Liver (tissue), 9 donors: ENCODE measurements around the gene OPN1LW. TPM values are rescaled to one million over a fixed set of nuclear protein-coding genes. Genes with fewer than 3 reads are reported as not detected.

Source experiments
- DNase-seq: peaks from one replicate; pipeline ENCODE4 v3.0.0-alpha.2; 2017; ENCODE audit warnings: low spot score
- H3K27ac ChIP-seq, 2 donors: one replicate each; pipeline ENCODE4 v1.7.0; 2013; ENCODE audit warnings: inconsistent platforms in 2 of 2, low read length in 2 of 2, control low read depth in 1 of 2, low read depth in 1 of 2, mild to moderate bottlenecking in 1 of 2
- H3K27me3 ChIP-seq, 4 donors: one replicate each; pipeline versions ENCODE4 v1.6.1 to v1.7.0; 2013; ENCODE audit warnings: low read length in 3 of 4, inconsistent platforms in 1 of 4, mild to moderate bottlenecking in 1 of 4, moderate library complexity in 1 of 4; ENCODE audit not compliant: control insufficient read depth in 4 of 4, insufficient read depth in 4 of 4
- H3K36me3 ChIP-seq, 4 donors: one replicate each; pipeline versions ENCODE4 v1.6.1 to v1.7.0; 2013; ENCODE audit warnings: low read length in 3 of 4, mild to moderate bottlenecking in 3 of 4, low read depth in 1 of 4, moderate library complexity in 1 of 4; ENCODE audit not compliant: control insufficient read depth in 4 of 4, insufficient read depth in 3 of 4
- H3K4me1 ChIP-seq, 4 donors: one replicate each; pipeline versions ENCODE4 v1.6.1 to v1.7.0; 2013; ENCODE audit warnings: low read length in 3 of 4, mild to moderate bottlenecking in 3 of 4, moderate library complexity in 1 of 4; ENCODE audit not compliant: control insufficient read depth in 4 of 4, insufficient read depth in 4 of 4
- H3K4me3 ChIP-seq, 3 donors: one replicate each; pipeline versions ENCODE4 v1.6.1 to v1.7.0; 2013; ENCODE audit warnings: low read length in 3 of 3, control low read depth in 1 of 3, low read depth in 1 of 3, mild to moderate bottlenecking in 1 of 3
- H3K9ac ChIP-seq, 2 donors: one replicate each; pipeline ENCODE4 v1.7.0; 2013; ENCODE audit warnings: low read length in 2 of 2, mild to moderate bottlenecking in 2 of 2, moderate library complexity in 2 of 2, control low read depth in 1 of 2, low read depth in 1 of 2
- H3K9me3 ChIP-seq, 4 donors: one replicate each; pipeline versions ENCODE4 v1.6.1 to v1.7.0; 2013; ENCODE audit warnings: low read length in 3 of 4; ENCODE audit not compliant: control insufficient read depth in 4 of 4
- ATF3 ChIP-seq: IDR thresholded peaks from 2 replicates; pipeline ENCODE4 v1.6.1; 2016; ENCODE audit warnings: antibody characterized with exemption
- EGR1 ChIP-seq, 2 donors: IDR thresholded peaks; 2 replicates each; pipeline ENCODE4 v1.6.1; 2016 to 2018; ENCODE audit warnings: antibody characterized with exemption in 2 of 2, low read depth in 2 of 2
- FOXA2 ChIP-seq: IDR thresholded peaks from 2 replicates; pipeline ENCODE4 v1.6.1; 2016; ENCODE audit warnings: antibody characterized with exemption
- GABPA ChIP-seq, 2 donors: IDR thresholded peaks in 1 of 2; conservative IDR thresholded peaks in 1 of 2; 2 replicates each; pipeline ENCODE4 v1.6.1; 2016; ENCODE audit warnings: antibody characterized with exemption in 2 of 2, mild to moderate bottlenecking in 1 of 2, moderate library complexity in 1 of 2
- HNF4A ChIP-seq, 2 donors: conservative IDR thresholded peaks; 2 replicates each; pipeline ENCODE4 v1.6.1; 2016; ENCODE audit warnings: antibody characterized with exemption in 2 of 2, mild to moderate bottlenecking in 2 of 2
- HNF4G ChIP-seq: IDR thresholded peaks from 2 replicates; pipeline ENCODE4 v1.6.1; 2016; ENCODE audit warnings: antibody characterized with exemption
- RAD21 ChIP-seq, 2 donors: IDR thresholded peaks; 2 replicates each; pipeline ENCODE4 v1.6.1; 2016; ENCODE audit warnings: antibody characterized with exemption in 2 of 2, mild to moderate bottlenecking in 2 of 2
- RXRA ChIP-seq, 2 donors: IDR thresholded peaks; 2 replicates each; pipeline ENCODE4 v1.6.1; 2017 to 2018; ENCODE audit warnings: antibody characterized with exemption in 2 of 2, mild to moderate bottlenecking in 1 of 2
- SP1 ChIP-seq: IDR thresholded peaks from 2 replicates; pipeline ENCODE4 v1.6.1; 2018; ENCODE audit warnings: antibody characterized with exemption, mild to moderate bottlenecking
- TAF1 ChIP-seq: conservative IDR thresholded peaks from 2 replicates; pipeline ENCODE4 v1.6.1; 2016; ENCODE audit warnings: antibody characterized with exemption, mild to moderate bottlenecking
- YY1 ChIP-seq: IDR thresholded peaks from 2 replicates; pipeline ENCODE4 v1.6.1; 2016; ENCODE audit warnings: antibody characterized with exemption, mild to moderate bottlenecking
- WGBS: extraction: QIAGEN DNeasy Blood & Tissue Kit; methylation state at CpG from one replicate; pipeline ENCODE4 v1.1.7; 2013; 5-methylcytosine and 5-hydroxymethylcytosine counted together
- polyA plus RNA-seq, 2 donors: library from polyadenylated mRNA; stranded (reverse) in 1 of 2; unstranded in 1 of 2; fragments of 200-250 nt in 1 of 2; fragments of >200 nt in 1 of 2; fragmentation: Nextera tagmentation in 1 of 2; extraction: Ambion mirVana in 1 of 2; gene quantifications; one replicate each; pipeline versions ENCODE4 v1.2.1 to v1.2.3, GENCODE V29; 2013 to 2015
- total RNA-seq, 2 donors: library from RNA; depleted of rRNA; stranded (reverse); fragments of >200 nt; gene quantifications; one replicate each; pipeline ENCODE4 v1.2.3, GENCODE V29; 2014
- TF ChIP-seq, protein P1 (sequence below): fragments of 150-350 bp; IDR thresholded peaks from 2 replicates; pipeline ENCODE4 v1.5.1; 2017; ENCODE audit warnings: improper control_type of control experiment, low read depth, low read length; ENCODE audit not compliant: missing input control
- TF ChIP-seq, protein P2 (sequence below): IDR thresholded peaks from 2 replicates; pipeline ENCODE4 v1.6.1; 2016; ENCODE audit warnings: antibody characterized with exemption, mild to moderate bottlenecking
- TF ChIP-seq, protein P3 (sequence below): IDR thresholded peaks from 2 replicates; pipeline ENCODE4 v1.6.1; 2016; ENCODE audit warnings: antibody characterized with exemption
- donor health status: healthy.
- donor health status: healthy.
- donor health status: healthy.
- donor health status: healthy.
- donor health status: healthy.

The OPN1LW gene
- total and polyA plus RNA-seq, 4 donors: not detected

DNA sequence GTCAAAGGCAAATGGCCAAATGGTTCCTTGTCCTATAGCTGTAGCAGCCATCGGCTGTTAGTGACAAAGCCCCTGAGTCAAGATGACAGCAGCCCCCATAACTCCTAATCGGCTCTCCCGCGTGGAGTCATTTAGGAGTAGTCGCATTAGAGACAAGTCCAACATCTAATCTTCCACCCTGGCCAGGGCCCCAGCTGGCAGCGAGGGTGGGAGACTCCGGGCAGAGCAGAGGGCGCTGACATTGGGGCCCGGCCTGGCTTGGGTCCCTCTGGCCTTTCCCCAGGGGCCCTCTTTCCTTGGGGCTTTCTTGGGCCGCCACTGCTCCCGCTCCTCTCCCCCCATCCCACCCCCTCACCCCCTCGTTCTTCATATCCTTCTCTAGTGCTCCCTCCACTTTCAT lies 3.8 kb upstream of the OPN1LW start:
- Histone ChIP-seq H3K9ac (no peak overlapping the region), H3K27me3 (no peaks in the 10 kb centered on the region), H3K27ac (no peak overlapping the region), H3K4me1 (no peaks in the 10 kb centered on the region), H3K4me3 (no peak overlapping the region), H3K36me3 (no peaks in the 10 kb centered on the region), H3K9me3 (no peaks in the 10 kb centered on the region)
- 89% methylated on average over 12 of the region's 12 CpGs for WGBS
- DNase-seq: no peak
- TF ChIP-seq YY1: no peak
- TF ChIP-seq HNF4G: no peak

DNA sequence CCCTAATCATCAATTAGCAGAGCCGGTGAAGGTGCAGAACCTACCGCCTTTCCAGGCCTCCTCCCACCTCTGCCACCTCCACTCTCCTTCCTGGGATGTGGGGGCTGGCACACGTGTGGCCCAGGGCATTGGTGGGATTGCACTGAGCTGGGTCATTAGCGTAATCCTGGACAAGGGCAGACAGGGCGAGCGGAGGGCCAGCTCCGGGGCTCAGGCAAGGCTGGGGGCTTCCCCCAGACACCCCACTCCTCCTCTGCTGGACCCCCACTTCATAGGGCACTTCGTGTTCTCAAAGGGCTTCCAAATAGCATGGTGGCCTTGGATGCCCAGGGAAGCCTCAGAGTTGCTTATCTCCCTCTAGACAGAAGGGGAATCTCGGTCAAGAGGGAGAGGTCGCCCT lies 3.3 kb upstream of the OPN1LW start:
- no peak overlapping the region for H3K27ac ChIP-seq
- H3K4me1 ChIP-seq: no peaks in the 10 kb centered on the region
- H3K27me3 ChIP-seq: no peaks in the 10 kb centered on the region
- TF ChIP-seq, protein P1, sequence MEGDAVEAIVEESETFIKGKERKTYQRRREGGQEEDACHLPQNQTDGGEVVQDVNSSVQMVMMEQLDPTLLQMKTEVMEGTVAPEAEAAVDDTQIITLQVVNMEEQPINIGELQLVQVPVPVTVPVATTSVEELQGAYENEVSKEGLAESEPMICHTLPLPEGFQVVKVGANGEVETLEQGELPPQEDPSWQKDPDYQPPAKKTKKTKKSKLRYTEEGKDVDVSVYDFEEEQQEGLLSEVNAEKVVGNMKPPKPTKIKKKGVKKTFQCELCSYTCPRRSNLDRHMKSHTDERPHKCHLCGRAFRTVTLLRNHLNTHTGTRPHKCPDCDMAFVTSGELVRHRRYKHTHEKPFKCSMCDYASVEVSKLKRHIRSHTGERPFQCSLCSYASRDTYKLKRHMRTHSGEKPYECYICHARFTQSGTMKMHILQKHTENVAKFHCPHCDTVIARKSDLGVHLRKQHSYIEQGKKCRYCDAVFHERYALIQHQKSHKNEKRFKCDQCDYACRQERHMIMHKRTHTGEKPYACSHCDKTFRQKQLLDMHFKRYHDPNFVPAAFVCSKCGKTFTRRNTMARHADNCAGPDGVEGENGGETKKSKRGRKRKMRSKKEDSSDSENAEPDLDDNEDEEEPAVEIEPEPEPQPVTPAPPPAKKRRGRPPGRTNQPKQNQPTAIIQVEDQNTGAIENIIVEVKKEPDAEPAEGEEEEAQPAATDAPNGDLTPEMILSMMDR: no peak
- no peak for TF ChIP-seq SP1
- TF ChIP-seq TAF1: no peak
- TF ChIP-seq HNF4A (conservative IDR thresholded peaks at IDR 0.05): no peak
- TF ChIP-seq EGR1 (IDR thresholded peaks at IDR 0.05; ENCODE audit: low read depth in 2 of 2): no peak
- no peak for TF ChIP-seq GABPA (IDR thresholded peaks at IDR 0.05 in 1 of 2, conservative IDR thresholded peaks at IDR 0.05 in 1 of 2)
- no peak for TF ChIP-seq FOXA2
- TF ChIP-seq HNF4G: no peak
- no peak for TF ChIP-seq YY1
- TF ChIP-seq, protein P2, sequence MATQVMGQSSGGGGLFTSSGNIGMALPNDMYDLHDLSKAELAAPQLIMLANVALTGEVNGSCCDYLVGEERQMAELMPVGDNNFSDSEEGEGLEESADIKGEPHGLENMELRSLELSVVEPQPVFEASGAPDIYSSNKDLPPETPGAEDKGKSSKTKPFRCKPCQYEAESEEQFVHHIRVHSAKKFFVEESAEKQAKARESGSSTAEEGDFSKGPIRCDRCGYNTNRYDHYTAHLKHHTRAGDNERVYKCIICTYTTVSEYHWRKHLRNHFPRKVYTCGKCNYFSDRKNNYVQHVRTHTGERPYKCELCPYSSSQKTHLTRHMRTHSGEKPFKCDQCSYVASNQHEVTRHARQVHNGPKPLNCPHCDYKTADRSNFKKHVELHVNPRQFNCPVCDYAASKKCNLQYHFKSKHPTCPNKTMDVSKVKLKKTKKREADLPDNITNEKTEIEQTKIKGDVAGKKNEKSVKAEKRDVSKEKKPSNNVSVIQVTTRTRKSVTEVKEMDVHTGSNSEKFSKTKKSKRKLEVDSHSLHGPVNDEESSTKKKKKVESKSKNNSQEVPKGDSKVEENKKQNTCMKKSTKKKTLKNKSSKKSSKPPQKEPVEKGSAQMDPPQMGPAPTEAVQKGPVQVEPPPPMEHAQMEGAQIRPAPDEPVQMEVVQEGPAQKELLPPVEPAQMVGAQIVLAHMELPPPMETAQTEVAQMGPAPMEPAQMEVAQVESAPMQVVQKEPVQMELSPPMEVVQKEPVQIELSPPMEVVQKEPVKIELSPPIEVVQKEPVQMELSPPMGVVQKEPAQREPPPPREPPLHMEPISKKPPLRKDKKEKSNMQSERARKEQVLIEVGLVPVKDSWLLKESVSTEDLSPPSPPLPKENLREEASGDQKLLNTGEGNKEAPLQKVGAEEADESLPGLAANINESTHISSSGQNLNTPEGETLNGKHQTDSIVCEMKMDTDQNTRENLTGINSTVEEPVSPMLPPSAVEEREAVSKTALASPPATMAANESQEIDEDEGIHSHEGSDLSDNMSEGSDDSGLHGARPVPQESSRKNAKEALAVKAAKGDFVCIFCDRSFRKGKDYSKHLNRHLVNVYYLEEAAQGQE: no peak
- TF ChIP-seq RAD21 (IDR thresholded peaks at IDR 0.05): no peak
- TF ChIP-seq, protein P3, sequence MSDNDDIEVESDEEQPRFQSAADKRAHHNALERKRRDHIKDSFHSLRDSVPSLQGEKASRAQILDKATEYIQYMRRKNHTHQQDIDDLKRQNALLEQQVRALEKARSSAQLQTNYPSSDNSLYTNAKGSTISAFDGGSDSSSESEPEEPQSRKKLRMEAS: no peak
- no peak for TF ChIP-seq RXRA (IDR thresholded peaks at IDR 0.05)
- TF ChIP-seq ATF3: no peak
- WGBS: 88% methylated on average over 10 of the region's 10 CpGs
- H3K9ac ChIP-seq: no peak overlapping the region
- no peaks in the 10 kb centered on the region for H3K36me3 ChIP-seq
- DNase-seq: no peak
- no peak overlapping the region for H3K4me3 ChIP-seq
- H3K9me3 ChIP-seq: no peaks in the 10 kb centered on the region
